Suprapubic skin (tissue), 4 donors: ENCODE measurements around the gene SIPA1L3. TPM values are rescaled to one million over a fixed set of nuclear protein-coding genes. Genes with fewer than 3 reads are reported as not detected.

Source experiments
- DNase-seq, 2 donors: peaks; one replicate each; pipeline ENCODE4 v3.0.0-alpha.2; 2019; ENCODE audit warnings: low spot score in 2 of 2
- H3K27ac ChIP-seq: fragments of 200-600 bp; sonication (generic); one replicate; pipeline ENCODE4 v1.5.1; 2019
- H3K27me3 ChIP-seq: fragments of 200-600 bp; sonication (generic); one replicate; pipeline ENCODE4 v1.5.1; 2019
- H3K36me3 ChIP-seq: fragments of 200-600 bp; sonication (generic); one replicate; pipeline ENCODE4 v1.5.1; 2019
- H3K4me1 ChIP-seq: fragments of 200-600 bp; sonication (generic); one replicate; pipeline ENCODE4 v1.5.1; 2019
- H3K4me3 ChIP-seq: fragments of 200-600 bp; sonication (generic); one replicate; pipeline ENCODE4 v1.5.1; 2019; ENCODE audit warnings: mild to moderate bottlenecking
- H3K9me3 ChIP-seq: fragments of 200-600 bp; sonication (generic); one replicate; pipeline ENCODE4 v1.5.1; 2019
- CTCF ChIP-seq, 2 donors: fragments of 200-600 bp in 1 of 2; fragments of 450-650 bp in 1 of 2; sonication (generic) in 1 of 2; IDR thresholded peaks; one replicate each; pipeline ENCODE4 v1.5.1; 2016 to 2019; ENCODE audit warnings: antibody characterized with exemption in 2 of 2, mild to moderate bottlenecking in 1 of 2, moderate library complexity in 1 of 2
- EP300 ChIP-seq: sonication (generic); formaldehyde crosslinking; IDR thresholded peaks from one replicate; pipeline ENCODE4 v1.6.1; 2017; ENCODE audit warnings: antibody characterized with exemption
- POLR2A ChIP-seq, 2 donors: fragments of 450-650 bp; IDR thresholded peaks; one replicate each; pipeline ENCODE4 v1.6.1; 2017; ENCODE audit warnings: antibody characterized with exemption in 2 of 2, mild to moderate bottlenecking in 2 of 2, moderate library complexity in 2 of 2
- POLR2AphosphoS5 ChIP-seq, 3 donors: sonication (generic); formaldehyde crosslinking; IDR thresholded peaks; one replicate each; pipeline ENCODE4 v1.6.1; 2017; ENCODE audit warnings: antibody characterized with exemption in 3 of 3
- WGBS: methylation state at CpG from one replicate; pipeline ENCODE4 v1.1.5; 2018; 5-methylcytosine and 5-hydroxymethylcytosine counted together
- total RNA-seq, 4 donors: library from RNA; depleted of rRNA; stranded (reverse); fragments of >200 nt; gene quantifications; one replicate each; pipeline ENCODE4 v1.1.0, GENCODE V29; 2016

The SIPA1L3 gene
- total RNA-seq, 4 donors from 2014 or later: 52.6 to 92.1 (median 81.8) TPM

DNA sequence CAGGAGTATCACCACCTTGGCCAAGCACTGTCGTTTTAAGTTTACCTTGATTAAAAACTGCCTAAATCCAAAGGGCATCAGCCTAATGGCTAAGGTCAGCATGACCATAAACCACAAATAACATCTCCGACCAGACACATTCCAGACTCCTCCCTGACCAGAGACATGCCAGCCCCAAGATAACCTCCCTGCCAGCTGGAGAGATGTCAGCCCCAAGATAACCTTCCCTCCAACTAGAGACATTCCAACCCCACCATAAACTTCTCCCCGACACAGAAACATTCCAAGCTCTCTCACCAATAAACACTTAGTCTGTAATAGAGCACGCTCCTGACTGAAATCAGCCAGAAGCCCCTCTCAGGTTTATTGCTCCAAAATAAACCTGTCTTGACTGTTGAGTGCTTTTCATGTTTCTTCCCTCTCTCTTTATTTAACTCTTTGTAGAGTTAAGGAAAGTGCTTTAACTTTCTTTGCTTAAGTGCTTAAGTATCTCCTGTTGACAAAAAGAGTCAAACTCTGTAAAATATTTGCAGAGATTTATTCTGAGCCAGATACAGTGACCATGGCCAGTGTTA lies 37.2 kb upstream of the SIPA1L3 start:
- WGBS: 48% methylated on average over 4 of the region's 4 CpGs
- Histone ChIP-seq H3K4me3 (no peak overlapping the region), H3K27ac (no peak overlapping the region), H3K4me1 (peaks cover 3% of the 10 kb centered on the region), H3K9me3 (no peaks in the 10 kb centered on the region), H3K36me3 (no peaks in the 10 kb centered on the region), H3K27me3 (peaks cover 3% of the 10 kb centered on the region)
- DNase-seq: no peak
- TF ChIP-seq POLR2A (IDR thresholded peaks at IDR 0.05) (no peak), EP300 (no peak), POLR2AphosphoS5 (IDR thresholded peaks at IDR 0.05) (no peak), CTCF (IDR thresholded peaks at IDR 0.05) (no peak)

- Histone ChIP-seq H3K27me3 (peaks cover 3% of the 10 kb centered on the region), H3K4me3 (no peak overlapping the region), H3K36me3 (no peaks in the 10 kb centered on the region), H3K27ac (no peak overlapping the region), H3K4me1 (peaks cover 3% of the 10 kb centered on the region), H3K9me3 (no peaks in the 10 kb centered on the region)
- WGBS: 74% methylated on average over 5 of the region's 5 CpGs
- TF ChIP-seq POLR2A (IDR thresholded peaks at IDR 0.05) (no peak), POLR2AphosphoS5 (IDR thresholded peaks at IDR 0.05) (no peak), EP300 (no peak), CTCF (IDR thresholded peaks at IDR 0.05) (no peak)
- DNase-seq: no peak
Measured at GRCh38 chr19:37872383-37872782, 34.6 kb upstream of the SIPA1L3 start.

DNA sequence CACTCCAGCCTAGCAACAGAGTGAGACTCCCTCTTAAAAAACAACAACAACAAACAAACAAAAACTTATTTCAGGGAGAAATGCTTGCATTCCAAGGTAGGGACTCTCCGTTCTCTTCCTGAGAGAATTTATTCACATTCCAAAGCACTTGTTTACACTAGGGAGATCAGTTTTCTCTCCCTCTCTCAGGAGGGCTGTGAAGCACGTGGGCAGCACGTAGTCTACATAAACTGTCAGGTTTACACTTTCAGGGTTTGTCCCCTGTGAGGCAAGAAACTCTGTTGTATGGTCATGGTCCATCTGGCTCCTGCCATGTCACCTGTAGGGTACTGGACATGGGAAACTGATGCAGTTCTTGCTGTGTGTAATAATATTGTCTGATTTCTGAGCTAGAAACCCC lies 32.2 kb upstream of the SIPA1L3 start:
- Histone ChIP-seq H3K4me3 (no peak overlapping the region), H3K4me1 (no peaks in the 10 kb centered on the region), H3K27me3 (peaks cover 3% of the 10 kb centered on the region), H3K36me3 (no peaks in the 10 kb centered on the region), H3K9me3 (no peaks in the 10 kb centered on the region), H3K27ac (no peak overlapping the region)
- no peak for TF ChIP-seq CTCF (IDR thresholded peaks at IDR 0.05)
- TF ChIP-seq EP300: no peak
- no peak for TF ChIP-seq POLR2AphosphoS5 (IDR thresholded peaks at IDR 0.05)
- no peak for TF ChIP-seq POLR2A (IDR thresholded peaks at IDR 0.05)
- 48% methylated on average over 3 of the region's 3 CpGs for WGBS
- no peak for DNase-seq

GRCh38 chr19:37876032-37876431 lies 31.0 kb upstream of the SIPA1L3 start:
- H3K9me3 ChIP-seq: no peaks in the 10 kb centered on the region
- no peaks in the 10 kb centered on the region for H3K36me3 ChIP-seq
- WGBS: 29% methylated on average over 2 of the region's 2 CpGs
- no peak overlapping the region for H3K4me3 ChIP-seq
- H3K4me1 ChIP-seq: no peaks in the 10 kb centered on the region
- H3K27me3 ChIP-seq: no peaks in the 10 kb centered on the region
- H3K27ac ChIP-seq: no peak overlapping the region
- DNase-seq: no peak
- TF ChIP-seq POLR2AphosphoS5 (IDR thresholded peaks at IDR 0.05) (no peak), POLR2A (IDR thresholded peaks at IDR 0.05) (no peak), EP300 (no peak), CTCF (IDR thresholded peaks at IDR 0.05) (no peak)

- 84% methylated on average over 3 of the region's 3 CpGs for WGBS
- DNase-seq: no peak
- H3K36me3 ChIP-seq: no peaks in the 10 kb centered on the region
- no peak overlapping the region for H3K27ac ChIP-seq
- no peaks in the 10 kb centered on the region for H3K9me3 ChIP-seq
- TF ChIP-seq CTCF (IDR thresholded peaks at IDR 0.05) (no peak), EP300 (no peak), POLR2A (IDR thresholded peaks at IDR 0.05) (no peak), POLR2AphosphoS5 (IDR thresholded peaks at IDR 0.05) (no peak)
- no peaks in the 10 kb centered on the region for H3K4me1 ChIP-seq
- no peak overlapping the region for H3K4me3 ChIP-seq
- H3K27me3 ChIP-seq: no peaks in the 10 kb centered on the region
Measured at GRCh38 chr19:37877147-37877546, 29.9 kb upstream of the SIPA1L3 start.
